ENCODE measurements around the gene DCAF16. TPM values are rescaled to one million over a fixed set of nuclear protein-coding genes. Genes with fewer than 3 reads are reported as not detected.

Gene DCAF16
- total RNA-seq, 1 experiment from 2014 or later = 65.7 TPM

GRCh38 chr4:17814140-17814539 is 3.6 kb upstream of the DCAF16 start:
- Histone ChIP-seq H2AFZ (ENCODE audit: low read depth, low read length, poor library complexity, severe bottlenecking) (no peak overlapping the region), H4K20me1 (ENCODE audit: insufficient read depth) (no peaks in the 10 kb centered on the region; the same call in 1 of the 2 replicates), H3K27me3 (ENCODE audit: insufficient read depth, low read length) (no peaks in the 10 kb centered on the region), H3K9me2 (ENCODE audit: insufficient read depth) (no peaks in the 10 kb centered on the region), H3K79me2 (ENCODE audit: insufficient read depth, low read length) (peaks cover 98% of the 10 kb centered on the region), H3K4me2 (ENCODE audit: low read length) (no peak overlapping the region), H3K9me3 (ENCODE audit: control insufficient read depth in 1 of 2, insufficient read depth in 1 of 2, low read depth in 1 of 2, low read length in 2 of 2) (no peaks in the 10 kb centered on the region), H3K27ac (ENCODE audit: low read depth, low read length) (no peak overlapping the region), H3K9ac (ENCODE audit: low read length) (no peak overlapping the region), H3K4me3 (replicated peaks in 1 of 2; ENCODE audit: low read depth in 1 of 2, low read length in 2 of 2) (no peak overlapping the region), H3K4me1 (ENCODE audit: control insufficient read depth in 1 of 2, insufficient read depth in 2 of 2, low read length in 2 of 2) (peaks cover 5 to 13% of the 10 kb centered on the region in 2 experiments; a peak in 2 of 4 replicates), H3K36me3 (ENCODE audit: control insufficient read depth in 1 of 2, insufficient read depth in 2 of 2, low read length in 2 of 2) (peaks cover 21 to 33% of the 10 kb centered on the region in 2 experiments; a peak in 3 of 4 replicates)
- CTCF ChIA-PET = no interaction called here
- RAD21 ChIA-PET (ENCODE audit: low non-redundant PET in 1 of 2, low total read pairs in 2 of 2, uncharacterized antibody in 2 of 2, unreplicated experiment in 2 of 2) = no interaction called here
- TF ChIP-seq SP1 (IDR thresholded peaks at IDR 0.05; ENCODE audit: low read depth) (no peak), TCF7L2 (IDR thresholded peaks at IDR 0.05; ENCODE audit: borderline replicate concordance, extremely low read depth, insufficient read depth, insufficient read length) (no peak), ZNF274 (IDR thresholded peaks at IDR 0.05; ENCODE audit: low read depth, low read length) (no peak)
- TF ChIP-seq, protein P1, sequence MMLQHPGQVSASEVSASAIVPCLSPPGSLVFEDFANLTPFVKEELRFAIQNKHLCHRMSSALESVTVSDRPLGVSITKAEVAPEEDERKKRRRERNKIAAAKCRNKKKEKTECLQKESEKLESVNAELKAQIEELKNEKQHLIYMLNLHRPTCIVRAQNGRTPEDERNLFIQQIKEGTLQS (IDR thresholded peaks at IDR 0.05) = no peak
- ATAC-seq (no peak), DNase-seq (ENCODE audit: low read depth, low spot score) (no peak)
- POLR2A ChIA-PET = no interaction called here
- BruUV-seq (replicated peaks) = no TSS peak
- intact Hi-C loops (cut with micrococcal nuclease) = no loop called here

GRCh38 chr4:17812801-17813200 is 2.2 kb upstream of the DCAF16 start:
- peak overlapping the region in 1 of 2 experiments; percentile 93; a peak in 1 of 4 replicates for H3K4me3 ChIP-seq (replicated peaks in 1 of 2; ENCODE audit: low read depth in 1 of 2, low read length in 2 of 2)
- BruUV-seq (replicated peaks) = no TSS peak
- POLR2A ChIA-PET = no interaction called here
- H3K36me3 ChIP-seq (ENCODE audit: control insufficient read depth in 1 of 2, insufficient read depth in 2 of 2, low read length in 2 of 2) = peaks cover 14 to 27% of the 10 kb centered on the region in 2 experiments
- peak overlapping the region; percentile 98; the same call in 1 of the 2 replicates for H3K9ac ChIP-seq (ENCODE audit: low read length)
- H3K4me2 ChIP-seq (ENCODE audit: low read length) = peak overlapping the region; percentile 85
- H3K27me3 ChIP-seq (ENCODE audit: insufficient read depth, low read length) = no peaks in the 10 kb centered on the region
- peaks cover 5 to 20% of the 10 kb centered on the region in 2 experiments; a peak in 2 of 4 replicates for H3K4me1 ChIP-seq (ENCODE audit: control insufficient read depth in 1 of 2, insufficient read depth in 2 of 2, low read length in 2 of 2)
- CTCF ChIA-PET = no interaction called here
- RAD21 ChIA-PET (ENCODE audit: low non-redundant PET in 1 of 2, low total read pairs in 2 of 2, uncharacterized antibody in 2 of 2, unreplicated experiment in 2 of 2) = no interaction called here
- no peaks in the 10 kb centered on the region for H3K9me3 ChIP-seq (ENCODE audit: control insufficient read depth in 1 of 2, insufficient read depth in 1 of 2, low read depth in 1 of 2, low read length in 2 of 2)
- H3K79me2 ChIP-seq (ENCODE audit: insufficient read depth, low read length) = peaks cover 98% of the 10 kb centered on the region
- H2AFZ ChIP-seq (ENCODE audit: low read depth, low read length, poor library complexity, severe bottlenecking) = no peak overlapping the region
- no peak overlapping the region for H3K27ac ChIP-seq (ENCODE audit: low read depth, low read length)
- DNase-seq (ENCODE audit: low read depth, low spot score) (no peak), ATAC-seq (no peak)
- H4K20me1 ChIP-seq (ENCODE audit: insufficient read depth) = peaks cover 6% of the 10 kb centered on the region; the same call in 1 of the 2 replicates
- H3K9me2 ChIP-seq (ENCODE audit: insufficient read depth) = no peaks in the 10 kb centered on the region
- intact Hi-C loops (cut with micrococcal nuclease) = no loop called here
- TF ChIP-seq SRF (IDR thresholded peaks at IDR 0.05; ENCODE audit: low read depth) = no peak
- no peak for TF ChIP-seq CTCF (IDR thresholded peaks at IDR 0.05 in 2 of 3, conservative IDR thresholded peaks at IDR 0.05 in 1 of 3; ENCODE audit: borderline replicate concordance in 1 of 3, insufficient read depth in 1 of 3, low read depth in 2 of 3, low read length in 2 of 3)
- TF ChIP-seq, protein P2, sequence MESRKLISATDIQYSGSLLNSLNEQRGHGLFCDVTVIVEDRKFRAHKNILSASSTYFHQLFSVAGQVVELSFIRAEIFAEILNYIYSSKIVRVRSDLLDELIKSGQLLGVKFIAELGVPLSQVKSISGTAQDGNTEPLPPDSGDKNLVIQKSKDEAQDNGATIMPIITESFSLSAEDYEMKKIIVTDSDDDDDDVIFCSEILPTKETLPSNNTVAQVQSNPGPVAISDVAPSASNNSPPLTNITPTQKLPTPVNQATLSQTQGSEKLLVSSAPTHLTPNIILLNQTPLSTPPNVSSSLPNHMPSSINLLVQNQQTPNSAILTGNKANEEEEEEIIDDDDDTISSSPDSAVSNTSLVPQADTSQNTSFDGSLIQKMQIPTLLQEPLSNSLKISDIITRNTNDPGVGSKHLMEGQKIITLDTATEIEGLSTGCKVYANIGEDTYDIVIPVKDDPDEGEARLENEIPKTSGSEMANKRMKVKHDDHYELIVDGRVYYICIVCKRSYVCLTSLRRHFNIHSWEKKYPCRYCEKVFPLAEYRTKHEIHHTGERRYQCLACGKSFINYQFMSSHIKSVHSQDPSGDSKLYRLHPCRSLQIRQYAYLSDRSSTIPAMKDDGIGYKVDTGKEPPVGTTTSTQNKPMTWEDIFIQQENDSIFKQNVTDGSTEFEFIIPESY (IDR thresholded peaks at IDR 0.05; ENCODE audit: extremely low read depth, insufficient replicate concordance, low read length) = no peak
- TF ChIP-seq POLR2AphosphoS5 (IDR thresholded peaks at IDR 0.05; ENCODE audit: low read depth, low read length) = no peak
- no peak for TF ChIP-seq SP1 (IDR thresholded peaks at IDR 0.05; ENCODE audit: low read depth)
- TF ChIP-seq ELF1 (IDR thresholded peaks at IDR 0.05; ENCODE audit: borderline replicate concordance, low read depth) = no peak
- no peak for TF ChIP-seq FOSL1 (IDR thresholded peaks at IDR 0.05; ENCODE audit: low read depth)
- no peak for TF ChIP-seq TCF7L2 (IDR thresholded peaks at IDR 0.05; ENCODE audit: borderline replicate concordance, extremely low read depth, insufficient read depth, insufficient read length)
- TF ChIP-seq POLR2A (IDR thresholded peaks at IDR 0.05; ENCODE audit: borderline replicate concordance, extremely low read depth, insufficient read depth, insufficient read length) = no peak
